Vagina (tissue), 2 donors: ENCODE results near the gene BTC. TPM values are rescaled to one million over a fixed set of nuclear protein-coding genes. Genes with fewer than 3 reads are reported as not detected.
"Not testable (repeated sequence)": the region's sequence is repeated elsewhere in the genome, so short reads cannot be mapped to it uniquely, and the experiment has no call there.

Experiments
- DNase-seq, 2 donors: peaks; one replicate each; pipeline ENCODE4 v3.0.0-alpha.2; 2017; ENCODE audit errors: extremely low spot score in 2 of 2
- H3K27ac ChIP-seq: fragments of 200-600 bp; sonication (generic); one replicate; pipeline ENCODE4 v1.5.1; 2019
- H3K27me3 ChIP-seq: fragments of 200-600 bp; sonication (generic); one replicate; pipeline ENCODE4 v1.5.1; 2019
- H3K36me3 ChIP-seq, 2 donors: fragments of 200-600 bp; sonication (generic); one replicate each; pipeline ENCODE4 v1.5.1; 2017 to 2019
- H3K4me1 ChIP-seq: fragments of 200-600 bp; sonication (generic); one replicate; pipeline ENCODE4 v1.5.1; 2019
- H3K4me3 ChIP-seq, 2 donors: fragments of 200-600 bp; sonication (generic); 1 replicate in 1 of 2; 2 replicates in 1 of 2; pipeline ENCODE4 v1.5.1; 2016 to 2019
- H3K9me3 ChIP-seq: fragments of 200-600 bp; sonication (generic); one replicate; pipeline ENCODE4 v1.5.1; 2019
- CTCF ChIP-seq, 3 experiments: fragments of 450-650 bp in 2 of 3; fragments of 200-600 bp in 1 of 3; sonication (generic) in 1 of 3; IDR thresholded peaks; one replicate each; pipeline ENCODE4 v1.5.1; 2017 to 2019; ENCODE audit warnings: antibody characterized with exemption in 3 of 3, mild to moderate bottlenecking in 2 of 3, moderate library complexity in 2 of 3
- POLR2A ChIP-seq, 2 donors: fragments of 450-650 bp; IDR thresholded peaks; one replicate each; pipeline ENCODE4 v1.6.1; 2017; ENCODE audit warnings: antibody characterized with exemption in 2 of 2, mild to moderate bottlenecking in 2 of 2, moderate library complexity in 2 of 2
- POLR2AphosphoS5 ChIP-seq, 2 donors: sonication (generic); formaldehyde crosslinking; IDR thresholded peaks; one replicate each; pipeline ENCODE4 v1.9.0; 2017; ENCODE audit warnings: antibody characterized with exemption in 2 of 2, mild to moderate bottlenecking in 2 of 2, low read depth in 1 of 2; ENCODE audit not compliant: insufficient read depth in 1 of 2
- intact Hi-C: fragments of 100-400 bp; cut with DNase I; formaldehyde crosslinking; loops from one replicate; pipeline ENCODE4 v1.15.1; 2023
- total RNA-seq: library from RNA; depleted of rRNA; stranded (reverse); fragments of >200 nt; gene quantifications from one replicate; pipeline ENCODE4 v1.2.3, GENCODE V29; 2016

The BTC gene
- total RNA-seq, 1 donor from 2014 or later, result 0.74 TPM

GRCh38 chr4:74733756-74734155 lies 60.6 kb downstream of the BTC start:
- Histone ChIP-seq H3K36me3 (no peaks in the 10 kb centered on the region), H3K9me3 (no peaks in the 10 kb centered on the region), H3K27ac (no peak overlapping the region), H3K4me1 (no peaks in the 10 kb centered on the region), H3K27me3 (no peaks in the 10 kb centered on the region), H3K4me3 (no peak overlapping the region)
- TF ChIP-seq CTCF (IDR thresholded peaks at IDR 0.05) (no peak), POLR2A (IDR thresholded peaks at IDR 0.05) (no peak), POLR2AphosphoS5 (IDR thresholded peaks at IDR 0.05; ENCODE audit: insufficient read depth in 1 of 2, low read depth in 1 of 2) (no peak)
- DNase-seq, result no peak
- intact Hi-C loops, result no loop called here

- H3K4me1 ChIP-seq, result no peaks in the 10 kb centered on the region
- no peaks in the 10 kb centered on the region for H3K36me3 ChIP-seq
- H3K27ac ChIP-seq, result no peak overlapping the region
- intact Hi-C loops, result no loop called here
- no peak overlapping the region for H3K4me3 ChIP-seq
- H3K27me3 ChIP-seq, result no peaks in the 10 kb centered on the region
- no peak for TF ChIP-seq POLR2AphosphoS5 (IDR thresholded peaks at IDR 0.05; ENCODE audit: insufficient read depth in 1 of 2, low read depth in 1 of 2)
- TF ChIP-seq CTCF (IDR thresholded peaks at IDR 0.05), result no peak
- TF ChIP-seq POLR2A (IDR thresholded peaks at IDR 0.05), result no peak
- DNase-seq, result no peak
- H3K9me3 ChIP-seq, result no peaks in the 10 kb centered on the region
Measured at GRCh38 chr4:74724979-74725378, 69.3 kb downstream of the BTC start.

- TF ChIP-seq POLR2A (IDR thresholded peaks at IDR 0.05), result no peak
- no peak for TF ChIP-seq CTCF (IDR thresholded peaks at IDR 0.05)
- no peak for TF ChIP-seq POLR2AphosphoS5 (IDR thresholded peaks at IDR 0.05; ENCODE audit: insufficient read depth in 1 of 2, low read depth in 1 of 2)
- Histone ChIP-seq H3K36me3 (no peaks in the 10 kb centered on the region), H3K27me3 (no peaks in the 10 kb centered on the region), H3K4me3 (no peak overlapping the region), H3K9me3 (no peaks in the 10 kb centered on the region), H3K4me1 (no peaks in the 10 kb centered on the region), H3K27ac (no peak overlapping the region)
- no peak for DNase-seq
- intact Hi-C loops, result no loop called here
Measured at GRCh38 chr4:74716436-74716765, 77.9 kb downstream of the BTC start.

- Histone ChIP-seq H3K27me3 (no peaks in the 10 kb centered on the region), H3K4me1 (no peaks in the 10 kb centered on the region), H3K9me3 (no peaks in the 10 kb centered on the region), H3K4me3 (no peak overlapping the region), H3K27ac (no peak overlapping the region), H3K36me3 (no peaks in the 10 kb centered on the region)
- no peak for DNase-seq
- intact Hi-C loops, result no loop called here
- no peak for TF ChIP-seq POLR2A (IDR thresholded peaks at IDR 0.05)
- no peak for TF ChIP-seq POLR2AphosphoS5 (IDR thresholded peaks at IDR 0.05; ENCODE audit: insufficient read depth in 1 of 2, low read depth in 1 of 2)
- no peak for TF ChIP-seq CTCF (IDR thresholded peaks at IDR 0.05)
Measured at GRCh38 chr4:74715706-74716435, 78.5 kb downstream of the BTC start.

- Histone ChIP-seq H3K27me3 (no peaks in the 10 kb centered on the region), H3K4me1 (no peaks in the 10 kb centered on the region), H3K9me3 (no peaks in the 10 kb centered on the region), H3K36me3 (no peaks in the 10 kb centered on the region), H3K27ac (no peak overlapping the region), H3K4me3 (no peak overlapping the region)
- TF ChIP-seq POLR2AphosphoS5 (IDR thresholded peaks at IDR 0.05; ENCODE audit: insufficient read depth in 1 of 2, low read depth in 1 of 2), result no peak
- no peak for TF ChIP-seq POLR2A (IDR thresholded peaks at IDR 0.05)
- no peak for TF ChIP-seq CTCF (IDR thresholded peaks at IDR 0.05)
- DNase-seq, result no peak
- intact Hi-C loops, result no loop called here
Measured at GRCh38 chr4:74714611-74715130, 79.7 kb downstream of the BTC start.

GRCh38 chr4:74708135-74708534 lies 86.2 kb downstream of the BTC start:
- H3K4me1 ChIP-seq, H3K27ac ChIP-seq, H3K36me3 ChIP-seq, DNase-seq, H3K27me3 ChIP-seq, H3K9me3 ChIP-seq, intact Hi-C loops, H3K4me3 ChIP-seq: not testable (repeated sequence)
